NCI-H1417 (cell line): Measurements from ENCODE around the gene RAB11FIP5.
"Not testable (repeated sequence)": the region's sequence is repeated elsewhere in the genome, so short reads cannot be mapped to it uniquely, and the experiment has no call there.

Source experiments
- DNase-seq, 3 experiments: peaks; one replicate each; lab custom pipeline; 2025; lab: John Stamatoyannopoulos, UW

RAB11FIP5 gene

DNA sequence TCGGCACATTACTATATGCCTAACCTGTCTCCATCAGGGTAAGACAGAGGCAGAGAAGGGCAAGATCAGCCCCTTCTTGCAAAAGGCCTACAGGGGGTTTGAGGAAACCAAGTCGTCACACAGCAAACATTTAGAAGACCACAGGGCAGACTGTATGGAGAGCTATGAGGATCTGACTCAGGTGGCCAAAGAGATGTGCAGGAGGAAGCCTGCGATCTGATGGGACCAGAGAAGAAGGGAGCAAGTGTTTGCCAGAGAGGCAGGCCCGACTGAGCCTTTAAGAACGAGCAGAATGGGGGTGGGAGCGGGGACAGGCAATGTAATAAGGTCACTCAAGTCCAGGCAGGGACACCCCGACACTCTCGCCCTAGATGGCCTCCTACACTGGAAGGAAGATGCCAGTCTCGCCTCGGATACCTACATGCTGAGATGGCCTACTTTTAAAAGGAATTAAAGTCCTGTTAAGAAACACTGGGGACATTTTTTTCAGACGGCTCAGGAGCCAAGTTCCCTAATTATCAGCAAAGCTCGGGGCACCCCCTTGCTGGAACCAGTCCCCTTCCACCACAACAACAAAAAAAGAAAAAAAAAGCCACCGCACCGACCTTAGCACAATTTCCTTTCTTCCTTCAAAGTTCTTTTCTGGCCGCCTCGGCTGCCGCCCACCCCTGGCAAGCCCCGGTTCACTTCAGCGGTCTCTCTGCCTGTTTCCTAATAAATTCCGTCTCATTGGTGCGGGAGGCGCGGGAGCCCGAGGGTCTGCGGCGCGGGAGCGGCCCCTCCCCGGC is 42.7 kb downstream of the RAB11FIP5 start:
- DNase-seq: peak in 2 of 3 experiments; percentile 32 to 66

DNA sequence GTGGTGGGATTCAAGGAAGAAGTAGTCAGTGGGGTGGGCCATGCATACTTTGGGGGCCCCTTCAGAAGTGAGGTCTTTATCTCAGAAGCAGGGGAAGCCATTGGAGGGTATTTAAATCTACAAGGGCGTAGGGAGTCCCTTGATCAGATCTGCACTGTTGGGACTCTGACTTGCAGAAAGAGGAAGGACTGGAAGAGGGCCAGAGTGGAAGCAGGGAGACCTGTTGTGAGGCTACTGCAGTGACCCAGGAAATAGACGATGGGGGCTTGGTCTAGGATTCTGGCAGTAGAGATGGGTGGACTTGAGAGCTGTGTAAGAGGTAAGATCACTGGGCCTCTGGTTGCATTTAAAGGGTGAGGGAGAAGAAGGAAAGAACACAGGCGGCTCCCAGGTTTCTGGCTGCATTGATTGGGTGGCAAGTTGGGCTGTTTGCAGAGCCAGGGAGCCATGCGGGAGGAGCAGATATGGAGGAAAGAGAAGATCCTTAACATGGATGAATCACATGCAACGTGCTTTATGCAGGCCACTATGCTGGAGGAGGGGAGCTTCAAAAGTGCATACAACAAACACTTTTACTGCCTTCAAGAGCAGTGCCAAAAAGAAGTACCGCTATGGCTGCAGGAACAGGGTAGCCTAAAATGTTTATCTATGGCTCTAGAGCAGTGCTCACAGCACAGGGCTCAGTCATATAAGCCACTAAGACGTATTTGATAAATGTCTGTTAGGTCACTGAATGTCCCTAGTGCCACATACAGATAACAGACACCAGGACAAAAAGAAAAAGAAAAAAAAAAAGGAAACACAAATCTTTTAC is 43.5 kb downstream of the RAB11FIP5 start:
- peak in 1 of 3 experiments; percentile 31 for DNase-seq

- no peak for DNase-seq
Measured at GRCh38 chr2:73068147-73068546, 44.6 kb downstream of the RAB11FIP5 start.

DNA sequence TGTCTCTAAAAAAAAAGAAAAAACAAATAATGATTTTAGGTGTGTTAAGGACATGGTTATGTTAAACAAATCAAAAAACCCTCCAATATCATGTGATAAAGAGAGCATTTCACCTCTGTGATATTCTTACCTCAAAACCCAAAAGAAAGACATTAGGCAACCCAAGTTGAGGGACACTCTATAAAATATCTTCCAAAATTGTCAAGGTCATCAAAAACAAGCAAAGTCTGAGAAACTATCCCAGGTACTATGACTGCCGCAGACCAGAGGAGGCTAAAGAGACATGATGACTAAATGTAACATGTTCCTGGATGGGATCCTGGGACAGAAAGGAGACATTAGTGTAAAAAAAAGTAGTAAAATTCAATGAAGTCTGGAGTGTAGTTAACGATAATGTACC is 45.7 kb downstream of the RAB11FIP5 start:
- DNase-seq: no peak

GRCh38 chr2:73065070-73065469 is 47.7 kb downstream of the RAB11FIP5 start:
- not testable (repeated sequence) for DNase-seq

DNA sequence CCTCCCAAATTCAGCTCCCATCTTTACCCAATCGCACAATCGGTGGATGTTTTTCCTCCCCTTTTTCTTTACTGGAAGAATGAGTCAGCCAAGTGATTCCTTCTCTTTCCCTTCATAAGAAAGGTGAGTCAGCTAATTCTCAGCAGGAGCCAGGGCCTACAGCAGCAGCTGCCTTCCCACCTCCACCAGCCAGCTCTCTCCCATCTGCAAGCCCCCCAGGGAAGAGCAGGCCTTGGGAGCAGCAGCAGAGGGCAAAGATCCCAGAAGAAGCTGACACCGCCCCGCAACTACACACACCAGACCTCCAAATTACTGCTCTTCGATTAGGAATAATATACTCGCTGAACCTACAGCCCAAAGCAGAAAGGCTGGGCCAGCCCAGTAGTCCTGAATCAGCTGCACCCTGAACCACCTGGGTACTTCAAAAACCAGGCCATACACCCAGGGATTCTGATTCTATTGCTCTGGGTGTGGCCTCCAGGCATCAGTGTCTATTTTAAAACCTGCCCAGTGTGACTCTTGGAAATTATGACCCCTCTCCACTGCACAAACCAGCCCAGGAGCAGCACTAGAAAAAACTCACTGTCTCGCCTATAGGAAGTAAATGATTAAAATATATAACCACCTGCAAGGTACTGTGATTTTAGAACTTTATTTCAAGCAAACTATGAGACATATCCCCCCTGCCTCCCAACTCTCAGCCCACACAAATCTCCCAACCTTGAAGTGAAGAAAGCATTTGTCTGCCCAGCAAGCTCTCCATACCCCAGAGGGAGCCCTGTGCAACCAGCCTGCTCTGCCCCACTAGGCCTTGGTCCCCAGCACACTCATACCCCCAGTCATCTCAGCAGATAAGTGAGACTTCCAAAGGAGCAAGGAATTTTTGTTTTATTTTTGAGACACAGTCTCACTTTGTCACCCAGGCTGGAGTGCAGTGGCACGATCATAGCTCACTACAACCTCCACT is 48.6 kb downstream of the RAB11FIP5 start:
- DNase-seq: peak in 2 of 3 experiments; percentile 39 to 60

DNA sequence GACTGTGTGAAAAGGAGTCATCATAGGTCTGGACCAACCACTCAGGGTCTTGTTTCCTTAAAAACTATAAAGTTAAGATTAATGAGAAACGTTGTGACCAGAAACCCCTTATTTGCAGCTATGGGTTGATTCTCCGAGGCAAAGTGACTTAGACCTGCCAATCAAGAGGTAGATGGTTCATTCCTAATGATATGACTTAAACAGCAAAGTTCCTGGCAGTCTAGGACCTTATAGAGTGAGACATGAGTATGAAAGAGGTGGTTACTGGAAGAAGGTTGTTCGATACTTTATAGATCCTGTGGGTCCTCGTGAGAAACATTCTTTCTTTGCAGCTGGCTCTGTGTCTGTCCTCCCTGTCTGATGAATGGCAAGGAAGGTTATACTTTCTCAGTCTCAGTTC is 49.3 kb downstream of the RAB11FIP5 start:
- peak in 1 of 3 experiments; percentile 52 for DNase-seq

GRCh38 chr2:73059106-73059505 is 53.6 kb downstream of the RAB11FIP5 start:
- no peak for DNase-seq

DNA sequence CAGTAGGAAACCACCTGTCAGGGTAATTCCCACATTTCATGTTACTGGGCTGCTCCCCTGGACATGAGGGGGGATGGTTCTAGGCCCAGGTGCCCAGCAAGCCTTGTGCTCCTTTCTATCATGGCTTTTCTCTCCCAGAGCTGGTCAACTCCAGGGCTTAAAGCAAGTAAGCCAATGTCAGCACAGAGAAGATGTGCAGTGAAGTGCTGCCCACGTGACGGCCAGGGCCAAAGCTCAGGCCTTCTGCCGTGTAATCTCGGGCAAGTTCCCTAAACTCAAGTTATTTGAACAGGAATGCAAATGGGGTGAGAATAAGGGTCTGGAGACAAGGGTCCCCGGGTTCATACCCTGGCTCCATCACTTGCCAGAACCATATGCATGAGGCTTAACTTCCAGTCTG is 57.8 kb downstream of the RAB11FIP5 start:
- DNase-seq: no peak

DNA sequence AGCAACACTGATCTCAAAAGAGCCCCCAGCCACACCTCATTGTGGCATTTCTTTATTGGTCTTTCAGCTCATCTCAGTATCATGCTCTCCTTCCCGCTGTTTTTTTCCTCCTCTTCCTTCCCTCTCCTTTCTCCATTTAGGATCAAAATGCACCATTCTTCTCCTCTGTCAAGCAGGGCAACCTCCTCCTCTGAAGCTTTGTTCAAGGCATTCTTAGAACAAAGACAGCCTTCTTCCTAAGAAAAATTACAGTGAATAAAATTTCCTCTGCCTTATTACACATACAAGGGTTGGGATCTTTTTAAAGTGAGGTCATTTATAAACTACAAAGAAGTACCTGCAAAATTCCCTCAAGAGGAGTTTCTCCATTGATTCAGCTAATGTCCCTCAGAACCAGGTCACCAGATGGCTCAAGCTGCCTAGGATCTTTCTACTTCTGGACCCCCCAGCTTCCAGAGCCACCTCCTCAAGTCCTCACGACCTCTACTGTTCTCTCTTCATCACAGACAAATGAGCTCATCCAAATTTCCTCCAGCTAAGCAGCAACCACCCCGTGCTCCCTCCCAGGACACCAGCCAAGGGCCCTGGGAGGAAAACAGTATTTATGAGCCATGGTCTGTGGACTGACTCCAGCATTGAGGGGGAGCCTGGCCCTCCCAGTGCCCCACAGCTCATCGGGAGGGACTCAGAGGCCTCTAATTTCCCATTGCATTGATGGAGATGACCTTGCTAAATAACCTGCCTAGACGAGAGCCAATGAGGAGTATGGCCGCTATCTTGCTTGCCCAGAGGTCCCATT is 59.2 kb downstream of the RAB11FIP5 start:
- DNase-seq: no peak

GRCh38 chr2:73050121-73050545 is 62.6 kb downstream of the RAB11FIP5 start:
- DNase-seq: no peak

DNA sequence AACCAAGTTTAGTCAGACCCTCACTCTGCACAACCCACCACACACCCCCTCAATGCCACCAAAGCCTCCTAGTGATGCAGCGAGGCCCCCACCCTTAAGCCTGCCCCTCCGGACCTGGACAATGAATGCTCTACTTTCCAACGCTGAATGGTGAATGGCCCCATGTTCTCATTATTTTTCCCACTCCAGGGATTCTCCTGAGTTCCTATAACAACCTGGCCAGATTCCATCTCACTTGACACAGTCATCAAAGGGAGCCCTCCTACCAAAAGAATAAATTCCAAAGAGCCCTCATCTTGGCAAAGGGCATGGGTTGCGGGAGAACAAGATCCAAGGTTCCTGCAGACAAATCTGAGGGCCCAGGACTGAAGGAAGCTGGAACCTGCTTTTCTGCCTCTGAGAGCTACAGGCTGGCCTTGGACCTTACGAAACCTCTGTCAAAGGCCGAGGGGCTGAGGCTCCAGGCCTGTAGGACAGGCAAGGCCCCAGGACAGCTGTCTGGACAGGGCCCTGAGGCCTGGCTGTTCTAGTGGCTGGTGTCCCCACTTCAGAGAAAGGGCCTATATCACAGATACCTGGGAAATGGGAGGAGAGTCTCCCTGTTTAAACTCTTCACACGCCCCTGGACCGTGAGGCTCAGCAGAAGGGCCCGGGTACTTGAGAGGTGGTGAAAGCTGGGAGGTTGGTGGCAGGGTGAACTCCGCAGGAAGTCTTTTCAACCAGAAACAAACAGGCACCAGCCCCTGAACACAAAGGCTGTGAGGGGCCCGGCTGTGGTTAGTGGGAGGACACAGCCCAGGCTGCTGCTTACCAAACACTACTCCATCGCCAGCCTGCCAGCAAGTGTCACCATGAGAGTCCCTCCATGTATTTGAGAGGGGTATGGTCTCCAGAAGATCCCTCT is 68.6 kb downstream of the RAB11FIP5 start:
- no peak for DNase-seq

DNA sequence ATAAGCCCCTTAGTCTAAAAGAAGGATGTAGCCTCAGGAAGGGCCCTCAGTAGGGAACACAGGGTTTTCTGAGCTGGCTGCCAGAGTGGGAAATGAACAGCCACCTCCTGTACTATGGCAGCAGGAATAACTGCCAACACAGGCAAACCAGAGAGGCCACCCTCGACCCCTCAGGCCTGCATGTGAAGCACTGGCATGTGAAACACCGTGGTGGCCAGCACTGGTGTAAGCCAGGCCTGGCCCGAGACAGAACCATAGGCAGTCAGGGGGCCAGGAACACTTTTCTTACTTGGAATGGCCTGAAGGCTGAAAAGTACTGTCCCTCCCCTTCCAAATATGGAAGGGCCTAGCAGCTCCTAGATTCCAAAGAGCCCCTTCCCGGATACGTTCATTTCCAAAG is 69.5 kb downstream of the RAB11FIP5 start:
- DNase-seq: no peak

GRCh38 chr2:73037947-73038585 is 74.7 kb downstream of the RAB11FIP5 start:
- DNase-seq: peak in 2 of 3 experiments; percentile 57 to 68

- DNase-seq: no peak
Measured at GRCh38 chr2:73036766-73037165, 76.0 kb downstream of the RAB11FIP5 start.

- DNase-seq: no peak
Measured at GRCh38 chr2:73035899-73036711, 76.6 kb downstream of the RAB11FIP5 start.

DNA sequence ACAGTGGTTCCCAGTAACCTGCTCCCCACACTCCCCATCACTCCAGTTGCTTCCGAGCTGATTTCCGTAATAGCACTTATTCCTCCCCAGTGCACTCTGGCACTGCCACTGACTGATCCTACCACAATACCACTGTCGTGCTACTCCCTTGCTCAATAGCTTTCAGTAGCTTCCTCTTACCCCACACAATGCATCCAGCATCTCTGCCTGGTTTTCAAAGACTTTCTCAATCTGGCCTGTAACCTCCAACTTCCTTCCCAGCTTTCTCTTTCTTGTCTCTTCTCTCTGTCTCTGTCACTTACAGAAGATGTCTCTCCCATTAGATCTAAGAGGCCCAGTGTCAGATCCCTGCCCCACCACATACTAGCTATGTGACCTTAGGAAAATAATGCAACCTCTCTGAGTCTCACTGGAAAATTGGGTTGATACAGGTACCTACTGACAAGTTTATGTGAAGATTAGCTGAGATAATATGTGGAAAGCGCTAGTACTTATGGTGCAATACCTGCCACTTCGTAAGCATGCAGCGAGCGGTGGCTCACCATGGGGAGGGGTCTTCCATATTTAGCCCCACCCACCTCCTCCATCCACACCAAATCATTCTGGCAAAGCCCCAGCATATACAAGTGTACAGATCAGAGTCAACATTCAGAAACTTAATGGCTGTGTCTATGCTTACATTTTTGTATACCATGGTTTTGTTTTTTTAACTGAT is 77.9 kb downstream of the RAB11FIP5 start:
- DNase-seq: no peak
